Neural progenitor cell (in vitro differentiated cells): ENCODE data around the gene TRIM3. TPM values are rescaled to one million over a fixed set of nuclear protein-coding genes. Genes with fewer than 3 reads are reported as not detected.

Experiments used
- DNase-seq: peaks from one replicate; pipeline ENCODE4 v3.0.0-alpha.2; 2016; ENCODE audit warnings: low spot score
- H2AFZ ChIP-seq: fragments of 200-600 bp; sonication (generic); replicated peaks from 2 replicates; pipeline ENCODE4 v1.6.1; 2016; ENCODE audit warnings: antibody characterized with exemption
- H3F3A ChIP-seq: fragments of 200-600 bp; sonication (generic); 2 replicates; pipeline ENCODE4 v1.6.1; 2016; ENCODE audit warnings: antibody characterized with exemption, low read depth
- H3K27ac ChIP-seq: fragments of 200-600 bp; sonication (generic); 2 replicates; pipeline ENCODE4 v1.5.1; 2016; ENCODE audit warnings: mild to moderate bottlenecking
- H3K27me3 ChIP-seq: fragments of 200-600 bp; sonication (generic); 2 replicates; pipeline ENCODE4 v1.6.1; 2016; ENCODE audit warnings: mild to moderate bottlenecking, moderate library complexity
- H3K36me3 ChIP-seq: fragments of 200-600 bp; sonication (generic); 2 replicates; pipeline ENCODE4 v1.5.1; 2016
- H3K4me1 ChIP-seq: fragments of 200-600 bp; sonication (generic); 2 replicates; pipeline ENCODE4 v1.6.1; 2016; ENCODE audit warnings: mixed run types
- H3K4me2 ChIP-seq: fragments of 200-600 bp; sonication (generic); 2 replicates; pipeline ENCODE4 v1.6.1; 2016
- H3K4me3 ChIP-seq: fragments of 200-600 bp; sonication (generic); 2 replicates; pipeline ENCODE4 v1.5.1; 2016
- H3K79me2 ChIP-seq: fragments of 200-600 bp; sonication (generic); 2 replicates; pipeline ENCODE4 v1.6.1; 2016; ENCODE audit warnings: low read depth
- H3K9ac ChIP-seq: fragments of 200-600 bp; sonication (generic); 2 replicates; pipeline ENCODE4 v1.6.1; 2016
- H3K9me3 ChIP-seq: fragments of 200-600 bp; sonication (generic); 2 replicates; pipeline ENCODE4 v1.5.1; 2016; ENCODE audit warnings: low read depth
- H4K20me1 ChIP-seq: fragments of 200-600 bp; sonication (generic); 2 replicates; pipeline ENCODE4 v1.6.1; 2016; ENCODE audit warnings: low read depth
- H3K27ac Mint-ChIP-seq: 3 replicates; pipeline ENCODE4 v1.8.0; 2021; ENCODE audit warnings: mixed read lengths
- H3K27me3 Mint-ChIP-seq: 2 replicates; pipeline ENCODE4 v1.8.0; 2022; ENCODE audit warnings: low read depth, mild to moderate bottlenecking, inconsistent platforms, moderate library complexity, mixed read lengths; ENCODE audit not compliant: insufficient read depth
- H3K36me3 Mint-ChIP-seq: 3 replicates; pipeline ENCODE4 v1.8.0; 2021; ENCODE audit warnings: mixed read lengths
- H3K4me1 Mint-ChIP-seq: 3 replicates; pipeline ENCODE4 v1.8.0; 2021; ENCODE audit warnings: mixed read lengths
- H3K4me3 Mint-ChIP-seq: 3 replicates; pipeline ENCODE4 v1.8.0; 2021; ENCODE audit warnings: mild to moderate bottlenecking, moderate library complexity, mixed read lengths
- H3K9me3 Mint-ChIP-seq: 3 replicates; pipeline ENCODE4 v1.8.0; 2020; ENCODE audit warnings: mixed read lengths
- CTCF ChIP-seq: fragments of 200-600 bp; sonication (generic); IDR thresholded peaks from 2 replicates; pipeline ENCODE4 v1.5.1; 2017; ENCODE audit warnings: antibody characterized with exemption, mild to moderate bottlenecking
- EZH2 ChIP-seq: fragments of 200-600 bp; sonication (generic); IDR thresholded peaks from 2 replicates; pipeline ENCODE4 v1.6.1; 2017; ENCODE audit warnings: antibody characterized with exemption, mild to moderate bottlenecking, moderate library complexity
- EZH2phosphoT487 ChIP-seq: fragments of 200-600 bp; sonication (generic); IDR thresholded peaks from 2 replicates; pipeline ENCODE4 v1.6.1; 2017; ENCODE audit warnings: antibody characterized with exemption
- total RNA-seq: library from RNA; depleted of rRNA; stranded (reverse); fragments of >200 nt; gene quantifications from 2 replicates; pipeline ENCODE4 v1.2.3, GENCODE V29; 2015; ENCODE audit warnings: low replicate concordance

Gene TRIM3
- total RNA-seq, 1 donor from 2014 or later = 16.1 TPM

- Histone ChIP-seq H3K9ac (no peak overlapping the region), H3K4me3 (no peak overlapping the region), H3K36me3 (no peaks in the 10 kb centered on the region), H4K20me1 (peaks cover 25% of the 10 kb centered on the region), H3K27ac (no peak overlapping the region), H2AFZ (no peak overlapping the region), H3K4me1 (peaks cover 10% of the 10 kb centered on the region), H3K27me3 (no peaks in the 10 kb centered on the region), H3K4me2 (no peak overlapping the region), H3K79me2 (no peaks in the 10 kb centered on the region), H3K9me3 (no peaks in the 10 kb centered on the region), H3F3A (peaks cover 15% of the 10 kb centered on the region)
- Mint-ChIP-seq H3K27me3 (peaks cover 2% of the 10 kb centered on the region), H3K9me3 (no peaks in the 10 kb centered on the region), H3K4me1 (peaks cover 57% of the 10 kb centered on the region), H3K27ac (no peak overlapping the region), H3K4me3 (no peak overlapping the region), H3K36me3 (peaks cover 27% of the 10 kb centered on the region)
- TF ChIP-seq EZH2 (no peak), EZH2phosphoT487 (no peak), CTCF (no peak)
- DNase-seq = no peak
Measured at GRCh38 chr11:6402561-6402981, 71.2 kb downstream of the TRIM3 start.

GRCh38 chr11:6402061-6402470 lies 71.7 kb downstream of the TRIM3 start:
- DNase-seq = no peak
- Histone ChIP-seq H3K4me1 (peaks cover 10% of the 10 kb centered on the region), H3K36me3 (no peaks in the 10 kb centered on the region)

GRCh38 chr11:6401464-6401863 lies 72.3 kb downstream of the TRIM3 start:
- DNase-seq = no peak
- H3K4me1 Mint-ChIP-seq = peaks cover 52% of the 10 kb centered on the region
- Histone ChIP-seq H3K4me2 (no peak overlapping the region), H3K9ac (no peak overlapping the region), H3K79me2 (no peaks in the 10 kb centered on the region), H3K36me3 (no peaks in the 10 kb centered on the region), H4K20me1 (peaks cover 22% of the 10 kb centered on the region), H3F3A (peaks cover 15% of the 10 kb centered on the region), H2AFZ (no peak overlapping the region), H3K27ac (no peak overlapping the region), H3K4me3 (no peak overlapping the region), H3K27me3 (no peaks in the 10 kb centered on the region), H3K4me1 (peaks cover 10% of the 10 kb centered on the region), H3K9me3 (no peaks in the 10 kb centered on the region)
- H3K4me3 Mint-ChIP-seq = no peak overlapping the region
- H3K36me3 Mint-ChIP-seq = peaks cover 29% of the 10 kb centered on the region
- H3K27me3 Mint-ChIP-seq = peaks cover 2% of the 10 kb centered on the region
- no peak overlapping the region for H3K27ac Mint-ChIP-seq
- TF ChIP-seq CTCF (no peak), EZH2phosphoT487 (no peak), EZH2 (no peak)
- H3K9me3 Mint-ChIP-seq = no peaks in the 10 kb centered on the region

More at GRCh38 chr11:6402061-6402470, 71.7 kb downstream of the TRIM3 start:
- Histone ChIP-seq H3K27ac (no peak overlapping the region), H3K9me3 (no peaks in the 10 kb centered on the region), H3K27me3 (no peaks in the 10 kb centered on the region), H3K4me2 (no peak overlapping the region), H3K4me3 (no peak overlapping the region), H4K20me1 (peaks cover 25% of the 10 kb centered on the region), H3K79me2 (no peaks in the 10 kb centered on the region), H3F3A (peaks cover 15% of the 10 kb centered on the region), H2AFZ (no peak overlapping the region), H3K9ac (no peak overlapping the region)
- Mint-ChIP-seq H3K4me1 (peaks cover 57% of the 10 kb centered on the region), H3K36me3 (peaks cover 27% of the 10 kb centered on the region), H3K27me3 (peaks cover 2% of the 10 kb centered on the region), H3K27ac (no peak overlapping the region), H3K4me3 (no peak overlapping the region), H3K9me3 (no peaks in the 10 kb centered on the region)
- TF ChIP-seq CTCF (no peak), EZH2phosphoT487 (no peak), EZH2 (no peak)
